Smooth muscle cell (in vitro differentiated cells): ENCODE results near the gene USP32. TPM values are rescaled to one million over a fixed set of nuclear protein-coding genes. Genes with fewer than 3 reads are reported as not detected.
"Not testable (repeated sequence)": the region's sequence is repeated elsewhere in the genome, so short reads cannot be mapped to it uniquely, and the experiment has no call there.

Experiments used
- DNase-seq: peaks from one replicate; lab custom pipeline; 2025; ENCODE audit not compliant: unreplicated experiment; lab: John Stamatoyannopoulos, UW
- H2AFZ ChIP-seq: fragments of 200-600 bp; sonication (generic); 2 replicates; pipeline ENCODE4 v1.6.0; 2016; ENCODE audit warnings: antibody characterized with exemption, low read depth, mild to moderate bottlenecking
- H3F3A ChIP-seq: fragments of 200-600 bp; sonication (generic); 2 replicates; pipeline ENCODE4 v1.6.0; 2017; ENCODE audit warnings: antibody characterized with exemption, low read depth
- H3K27ac ChIP-seq: fragments of 200-600 bp; sonication (generic); 2 replicates; pipeline ENCODE4 v1.5.1; 2016; ENCODE audit warnings: low read depth, mild to moderate bottlenecking
- H3K27me3 ChIP-seq: fragments of 200-600 bp; sonication (generic); 2 replicates; pipeline ENCODE4 v1.6.1; 2016; ENCODE audit warnings: low read depth, mild to moderate bottlenecking
- H3K36me3 ChIP-seq: fragments of 200-600 bp; sonication (generic); 2 replicates; pipeline ENCODE4 v1.5.1; 2016; ENCODE audit warnings: low read depth
- H3K4me1 ChIP-seq: fragments of 200-600 bp; sonication (generic); 2 replicates; pipeline ENCODE4 v1.5.1; 2016; ENCODE audit warnings: low read depth
- H3K4me2 ChIP-seq: fragments of 200-600 bp; sonication (generic); 2 replicates; pipeline ENCODE4 v1.6.0; 2016; ENCODE audit warnings: mild to moderate bottlenecking
- H3K4me3 ChIP-seq: fragments of 200-600 bp; sonication (generic); 2 replicates; pipeline ENCODE4 v1.5.1; 2016; ENCODE audit warnings: mild to moderate bottlenecking
- H3K79me2 ChIP-seq: fragments of 200-600 bp; sonication (generic); 2 replicates; pipeline ENCODE4 v1.6.0; 2016; ENCODE audit warnings: low read depth, mild to moderate bottlenecking
- H3K9ac ChIP-seq: fragments of 200-600 bp; sonication (generic); 2 replicates; pipeline ENCODE4 v1.6.0; 2016; ENCODE audit warnings: low read depth
- H3K9me3 ChIP-seq: fragments of 200-600 bp; sonication (generic); replicated peaks from 2 replicates; pipeline ENCODE4 v1.5.1; 2016; ENCODE audit warnings: low read depth
- H4K20me1 ChIP-seq: fragments of 200-600 bp; sonication (generic); 2 replicates; pipeline ENCODE4 v1.6.0; 2016; ENCODE audit warnings: low read depth
- CTCF ChIP-seq: fragments of 200-600 bp; sonication (generic); IDR thresholded peaks from 2 replicates; pipeline ENCODE4 v1.5.1; 2017; ENCODE audit warnings: borderline replicate concordance, mild to moderate bottlenecking, antibody characterized with exemption; ENCODE audit not compliant: insufficient read depth, poor library complexity, severe bottlenecking
- WGBS: methylation state at CpG from one replicate; pipeline ENCODE4 v1.1.7; 2016; ENCODE audit warnings: low lambda C conversion rate; 5-methylcytosine and 5-hydroxymethylcytosine counted together
- polyA plus RNA-seq: library from polyadenylated mRNA; unstranded; fragments of >200 nt; fragmentation: Nextera tagmentation; extraction: Ambion mirVana; gene quantifications from 2 replicates; pipeline ENCODE4 v1.2.1, GENCODE V29; 2016
- total RNA-seq: library from RNA; depleted of rRNA; stranded (reverse); fragments of >200 nt; gene quantifications from 2 replicates; pipeline ENCODE4 v1.2.3, GENCODE V29; 2014

The USP32 gene
- total and polyA plus RNA-seq, 2 experiments from 2014 or later: 10.5 to 21.7 TPM

- no peak for TF ChIP-seq CTCF
- H3K4me2 ChIP-seq: no peak overlapping the region
These were observed 40.8 kb downstream of the USP32 start for GRCh38 chr17:60351012-60351695.

GRCh38 chr17:60348616-60349015 is 43.3 kb downstream of the USP32 start:
- Histone ChIP-seq H3K79me2 (peaks cover 63% of the 10 kb centered on the region), H3K4me2 (no peak overlapping the region), H3K4me3 (no peak overlapping the region), H3K27ac (no peak overlapping the region), H3F3A (no peaks in the 10 kb centered on the region), H4K20me1 (peaks cover 76% of the 10 kb centered on the region), H3K9me3 (no peaks in the 10 kb centered on the region), H3K27me3 (no peaks in the 10 kb centered on the region), H3K4me1 (no peaks in the 10 kb centered on the region), H2AFZ (no peak overlapping the region), H3K36me3 (peaks cover 3% of the 10 kb centered on the region), H3K9ac (no peak overlapping the region)
- no peak for TF ChIP-seq CTCF
- WGBS: 98% methylated on average over 5 of the region's 5 CpGs
- DNase-seq: no peak

More at GRCh38 chr17:60351012-60351695, 40.8 kb downstream of the USP32 start:
- no peaks in the 10 kb centered on the region for H3K4me1 ChIP-seq
- peaks cover 66% of the 10 kb centered on the region for H3K79me2 ChIP-seq
- H3K4me3 ChIP-seq: no peak overlapping the region
- no peaks in the 10 kb centered on the region for H3K9me3 ChIP-seq
- peaks cover 91% of the 10 kb centered on the region for H4K20me1 ChIP-seq
- no peak for DNase-seq
- no peak overlapping the region for H3K9ac ChIP-seq
- H2AFZ ChIP-seq: no peak overlapping the region
- no peaks in the 10 kb centered on the region for H3K36me3 ChIP-seq
- no peaks in the 10 kb centered on the region for H3F3A ChIP-seq
- H3K27ac ChIP-seq: no peak overlapping the region
- H3K27me3 ChIP-seq: no peaks in the 10 kb centered on the region
- WGBS: 88% methylated on average over 11 of the region's 11 CpGs

- Histone ChIP-seq H3K4me3 (no peak overlapping the region), H3K9ac (no peak overlapping the region), H3F3A (no peaks in the 10 kb centered on the region), H3K36me3 (peaks cover 12% of the 10 kb centered on the region), H3K27me3 (no peaks in the 10 kb centered on the region), H3K4me2 (no peak overlapping the region), H4K20me1 (peaks cover 42% of the 10 kb centered on the region), H3K79me2 (peaks cover 29% of the 10 kb centered on the region), H3K27ac (no peak overlapping the region), H2AFZ (no peak overlapping the region), H3K9me3 (no peaks in the 10 kb centered on the region), H3K4me1 (no peaks in the 10 kb centered on the region)
- TF ChIP-seq CTCF: no peak
- WGBS: 70% methylated on average over 3 of the region's 3 CpGs
- DNase-seq: no peak
These were observed 46.7 kb downstream of the USP32 start for GRCh38 chr17:60345233-60345632.

GRCh38 chr17:60342492-60342891 is 49.4 kb downstream of the USP32 start:
- H3K9me3 ChIP-seq, H3K27me3 ChIP-seq, H2AFZ ChIP-seq, H3K27ac ChIP-seq, H3K4me1 ChIP-seq, H3F3A ChIP-seq, H3K4me2 ChIP-seq, H3K9ac ChIP-seq, H3K4me3 ChIP-seq, DNase-seq: not testable (repeated sequence)
- H4K20me1 ChIP-seq: peaks cover 29% of the 10 kb centered on the region
- H3K36me3 ChIP-seq: peaks cover 12% of the 10 kb centered on the region
- peaks cover 17% of the 10 kb centered on the region for H3K79me2 ChIP-seq
- WGBS: 97% methylated on average over 7 of the region's 7 CpGs
